HG03108 (cell line): ENCODE data around the gene GPATCH3.
"Not testable (repeated sequence)": the region's sequence is repeated elsewhere in the genome, so short reads cannot be mapped to it uniquely, and the experiment has no call there.

ENCODE experiments used
- ATAC-seq: cut with Tn5 transposase; IDR thresholded peaks from one replicate; pipeline ENCODE4 v1.9.1; 2021; ENCODE audit warnings: moderate library complexity; ENCODE audit not compliant: unreplicated experiment

GPATCH3 gene

GRCh38 chr1:26900001-26900814 lies at the start of gene GPATCH3:
Gene GPATCH3, minus strand, starts transcription at chr1:26900467. Its CDS starts 25 bp downstream, at chr1:26900442.
- peak; percentile 81 for ATAC-seq

GRCh38 chr1:26949926-26950319 lies 49.7 kb upstream of the GPATCH3 start:
- no peak for ATAC-seq

GRCh38 chr1:26949266-26949925 lies 49.1 kb upstream of the GPATCH3 start:
- ATAC-seq: no peak

GRCh38 chr1:26948725-26949057 lies 48.4 kb upstream of the GPATCH3 start:
- ATAC-seq: not testable (repeated sequence)

GRCh38 chr1:26946270-26946669 lies 46.0 kb upstream of the GPATCH3 start:
- ATAC-seq: no peak

GRCh38 chr1:26945728-26946127 lies 45.5 kb upstream of the GPATCH3 start:
- no peak for ATAC-seq

- ATAC-seq: no peak
These were observed 44.9 kb upstream of the GPATCH3 start for GRCh38 chr1:26945138-26945537.

- ATAC-seq: no peak
These were observed 42.4 kb upstream of the GPATCH3 start for GRCh38 chr1:26942656-26943055.

- ATAC-seq: no peak
These were observed 41.0 kb upstream of the GPATCH3 start for GRCh38 chr1:26941311-26941710.

GRCh38 chr1:26938659-26939025 lies 38.4 kb upstream of the GPATCH3 start:
- no peak for ATAC-seq

- no peak for ATAC-seq
These were observed 37.9 kb upstream of the GPATCH3 start for GRCh38 chr1:26938004-26938658.

- ATAC-seq: no peak
These were observed 36.6 kb upstream of the GPATCH3 start for GRCh38 chr1:26936823-26937222.

- no peak for ATAC-seq
These were observed 32.3 kb upstream of the GPATCH3 start for GRCh38 chr1:26932531-26932930.

- no peak for ATAC-seq
These were observed 23.4 kb upstream of the GPATCH3 start for GRCh38 chr1:26923711-26924110.

- ATAC-seq: no peak
These were observed 22.6 kb upstream of the GPATCH3 start for GRCh38 chr1:26922901-26923300.

GRCh38 chr1:26922431-26922729 lies 22.1 kb upstream of the GPATCH3 start:
- no peak for ATAC-seq

GRCh38 chr1:26921540-26922430 lies 21.5 kb upstream of the GPATCH3 start, which contains the start of gene NUDC:
Gene NUDC, plus strand, starts transcription at chr1:26921743. Its CDS starts 106 bp downstream, at chr1:26921849.
- ATAC-seq: peak; percentile 97

- ATAC-seq: peak; percentile 5
These were observed 20.9 kb upstream of the GPATCH3 start for GRCh38 chr1:26921126-26921539.

- no peak for ATAC-seq
These were observed 15.1 kb upstream of the GPATCH3 start for GRCh38 chr1:26915204-26915842.

- ATAC-seq: no peak
These were observed 13.7 kb upstream of the GPATCH3 start, which contains the start of gene NR0B2 for GRCh38 chr1:26913754-26914619. Gene NR0B2, minus strand, starts transcription at chr1:26913975. Its CDS starts 35 bp downstream, at chr1:26913940.
